Right ventricle myocardium superior (tissue), 1 donor: Measurements from ENCODE around the gene TENM3. TPM values are rescaled to one million over a fixed set of nuclear protein-coding genes. Genes with fewer than 3 reads are reported as not detected.
"Not testable (repeated sequence)": the region's sequence is repeated elsewhere in the genome, so short reads cannot be mapped to it uniquely, and the experiment has no call there.

Source experiments
- ATAC-seq: fragments of 200-7000 bp; cut with Tn5 transposase; one replicate; pipeline ENCODE4 v1.9.1; 2020; ENCODE audit warnings: mild to moderate bottlenecking; ENCODE audit not compliant: poor library complexity
- DNase-seq: peaks from one replicate; pipeline ENCODE4 v3.0.0-alpha.2; 2020
- intact Hi-C: fragments of 100-400 bp; cut with DNase I; formaldehyde crosslinking; loops from one replicate; pipeline ENCODE4 v1.11.2; 2022
- total RNA-seq: library from RNA; stranded (reverse); fragmentation: NEBNext Ultra II Directional; extraction: Animal tissue kit (Norgen Biotek cat#: 25700); gene quantifications from one replicate; pipeline ENCODE4 v1.2.1, GENCODE V29; 2021
- donor health status: DM: no; HTN: yes; CAD: no; lungs with severe emphysema.

TENM3 gene
- total RNA-seq, 1 donor from 2014 or later = 3.0 TPM

- ATAC-seq (no peak), DNase-seq (no peak)
- intact Hi-C loops = no loop called here
Measured at GRCh38 chr4:182350041-182350440, 106.8 kb downstream of the TENM3 start.

- ATAC-seq (no peak), DNase-seq (no peak)
- intact Hi-C loops = no loop called here
Measured at GRCh38 chr4:182351485-182351884, 108.3 kb downstream of the TENM3 start.

GRCh38 chr4:182354106-182354505, 110.9 kb downstream of the TENM3 start:
- DNase-seq = no peak
- intact Hi-C loops = no loop called here
- no peak for ATAC-seq

GRCh38 chr4:182354867-182355266, 111.7 kb downstream of the TENM3 start:
- ATAC-seq = no peak
- no peak for DNase-seq
- intact Hi-C loops = no loop called here

GRCh38 chr4:182367153-182367552, 124.0 kb downstream of the TENM3 start:
- ATAC-seq = no peak
- intact Hi-C loops = no loop called here

GRCh38 chr4:182369211-182369610, 126.0 kb downstream of the TENM3 start:
- intact Hi-C loops = no loop called here
- ATAC-seq = no peak

More at GRCh38 chr4:182367153-182367552, 124.0 kb downstream of the TENM3 start:
- no peak for DNase-seq

GRCh38 chr4:182370491-182370890, 127.3 kb downstream of the TENM3 start:
- no peak for ATAC-seq
- DNase-seq = no peak
- intact Hi-C loops = no loop called here

More at GRCh38 chr4:182369211-182369610, 126.0 kb downstream of the TENM3 start:
- DNase-seq = no peak

- DNase-seq (no peak), ATAC-seq (no peak)
- intact Hi-C loops = no loop called here
Measured at GRCh38 chr4:182380771-182381181, 137.6 kb downstream of the TENM3 start.

GRCh38 chr4:182382941-182383340, 139.7 kb downstream of the TENM3 start:
- ATAC-seq (no peak), DNase-seq (no peak)
- intact Hi-C loops = no loop called here

- ATAC-seq (no peak), DNase-seq (no peak)
- intact Hi-C loops = no loop called here
Measured at GRCh38 chr4:182384631-182385091, 141.5 kb downstream of the TENM3 start.

- ATAC-seq = no peak
- intact Hi-C loops = no loop called here
- DNase-seq = no peak
Measured at GRCh38 chr4:182385897-182386296, 142.7 kb downstream of the TENM3 start.

- DNase-seq, intact Hi-C loops, ATAC-seq: not testable (repeated sequence)
Measured at GRCh38 chr4:182386576-182386975, 143.4 kb downstream of the TENM3 start.

- DNase-seq (no peak), ATAC-seq (no peak)
- intact Hi-C loops = no loop called here
Measured at GRCh38 chr4:182391111-182391684, 148.0 kb downstream of the TENM3 start.

GRCh38 chr4:182394181-182394580, 151.0 kb downstream of the TENM3 start:
- intact Hi-C loops = no loop called here
- ATAC-seq (no peak), DNase-seq (no peak)

- intact Hi-C loops = no loop called here
- no peak for ATAC-seq
- no peak for DNase-seq
Measured at GRCh38 chr4:182400081-182400480, 156.9 kb downstream of the TENM3 start.

- ATAC-seq (no peak), DNase-seq (no peak)
- intact Hi-C loops = no loop called here
Measured at GRCh38 chr4:182400790-182401189, 157.6 kb downstream of the TENM3 start.

GRCh38 chr4:182404376-182404775, 161.2 kb downstream of the TENM3 start:
- DNase-seq (no peak), ATAC-seq (no peak)
- intact Hi-C loops = no loop called here

- ATAC-seq (no peak), DNase-seq (no peak)
- intact Hi-C loops = no loop called here
Measured at GRCh38 chr4:182405087-182405486, 161.9 kb downstream of the TENM3 start.

GRCh38 chr4:182409271-182409670, 166.1 kb downstream of the TENM3 start:
- DNase-seq = no peak
- ATAC-seq = no peak
- intact Hi-C loops = no loop called here

- no peak for ATAC-seq
- intact Hi-C loops = no loop called here
- DNase-seq = no peak
Measured at GRCh38 chr4:182411391-182411790, 168.2 kb downstream of the TENM3 start.

- ATAC-seq = no peak
- intact Hi-C loops = no loop called here
- DNase-seq = no peak
Measured at GRCh38 chr4:182413550-182413949, 170.3 kb downstream of the TENM3 start.
